Measurements from ENCODE around the gene ACIN1.

GRCh38 chr14:23025151-23025814 is 69.7 kb downstream of the ACIN1 start:
- TF ChIP-seq CTCF (IDR thresholded peaks at IDR 0.05) (no peak), EP300 (IDR thresholded peaks at IDR 0.05) (no peak)

All from tibial nerve (tissue), 4 donors.